ENCODE data around the gene CENPF. TPM values are rescaled to one million over a fixed set of nuclear protein-coding genes. Genes with fewer than 3 reads are reported as not detected.

The CENPF gene
- total RNA-seq, 4 donors from 2014 or later = 0.32 to 1.2 (median 0.99) TPM

DNA sequence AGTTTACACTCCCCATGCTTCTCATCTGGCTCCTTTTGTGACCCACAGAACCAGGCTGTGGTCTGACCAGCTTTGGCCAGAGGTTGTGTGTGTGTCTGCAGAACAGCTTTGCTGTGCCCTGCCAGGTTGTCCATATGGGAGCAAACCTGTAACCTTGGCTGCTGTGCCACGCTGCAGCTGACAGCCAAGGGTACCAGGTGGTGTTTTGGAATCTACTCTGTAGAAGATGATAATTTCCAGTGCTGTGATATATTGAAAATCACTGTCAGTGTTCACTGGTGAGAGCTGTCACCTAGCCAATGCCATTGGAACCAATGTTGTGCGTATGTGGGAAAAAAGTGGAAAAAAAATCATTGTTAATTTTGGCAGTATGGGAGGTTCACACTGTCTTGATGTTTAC is 18.2 kb downstream of the CENPF start:
- no peak for DNase-seq (ENCODE audit: extremely low spot score)
- Histone ChIP-seq H3K36me3 (no peaks in the 10 kb centered on the region), H3K27me3 (no peaks in the 10 kb centered on the region), H3K27ac (replicated peaks in 1 of 4) (no peak overlapping the region), H3K4me1 (no peaks in the 10 kb centered on the region), H3K4me3 (no peak overlapping the region), H3K9me3 (peaks cover 0 to 4% (median 0%) of the 10 kb centered on the region in 4 donors)
- TF ChIP-seq, protein P1, sequence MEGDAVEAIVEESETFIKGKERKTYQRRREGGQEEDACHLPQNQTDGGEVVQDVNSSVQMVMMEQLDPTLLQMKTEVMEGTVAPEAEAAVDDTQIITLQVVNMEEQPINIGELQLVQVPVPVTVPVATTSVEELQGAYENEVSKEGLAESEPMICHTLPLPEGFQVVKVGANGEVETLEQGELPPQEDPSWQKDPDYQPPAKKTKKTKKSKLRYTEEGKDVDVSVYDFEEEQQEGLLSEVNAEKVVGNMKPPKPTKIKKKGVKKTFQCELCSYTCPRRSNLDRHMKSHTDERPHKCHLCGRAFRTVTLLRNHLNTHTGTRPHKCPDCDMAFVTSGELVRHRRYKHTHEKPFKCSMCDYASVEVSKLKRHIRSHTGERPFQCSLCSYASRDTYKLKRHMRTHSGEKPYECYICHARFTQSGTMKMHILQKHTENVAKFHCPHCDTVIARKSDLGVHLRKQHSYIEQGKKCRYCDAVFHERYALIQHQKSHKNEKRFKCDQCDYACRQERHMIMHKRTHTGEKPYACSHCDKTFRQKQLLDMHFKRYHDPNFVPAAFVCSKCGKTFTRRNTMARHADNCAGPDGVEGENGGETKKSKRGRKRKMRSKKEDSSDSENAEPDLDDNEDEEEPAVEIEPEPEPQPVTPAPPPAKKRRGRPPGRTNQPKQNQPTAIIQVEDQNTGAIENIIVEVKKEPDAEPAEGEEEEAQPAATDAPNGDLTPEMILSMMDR (IDR thresholded peaks at IDR 0.05) = no peak
- TF ChIP-seq EP300 (IDR thresholded peaks at IDR 0.05) (no peak), POLR2AphosphoS5 (IDR thresholded peaks at IDR 0.05) (no peak), POLR2A (IDR thresholded peaks at IDR 0.05; ENCODE audit: low read depth) (no peak)
- intact Hi-C loops (cut with DNase I) = no loop called here
- 97% methylated on average over 2 of the region's 2 CpGs for WGBS

DNA sequence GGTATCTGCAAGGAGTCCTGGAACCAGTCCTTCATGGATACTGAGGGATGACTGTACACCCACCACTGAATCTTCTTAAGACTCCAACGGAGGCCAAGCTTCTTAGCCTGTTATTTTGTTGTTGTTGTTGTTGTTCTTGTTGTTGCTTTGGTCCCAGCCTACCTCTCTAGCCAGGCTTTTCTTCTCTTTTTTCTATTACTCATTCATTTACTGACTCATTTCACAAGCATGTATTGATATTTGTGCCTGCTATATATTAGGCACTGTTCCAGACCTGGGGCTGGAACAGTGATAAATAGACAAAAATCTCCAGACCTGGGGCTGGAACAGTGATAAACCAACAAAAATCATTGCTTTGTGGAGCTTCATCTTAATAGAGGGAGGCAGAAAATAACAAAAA is 20.4 kb downstream of the CENPF start:
- Histone ChIP-seq H3K9me3 (peaks cover 0 to 4% (median 0%) of the 10 kb centered on the region in 4 donors), H3K4me3 (no peak overlapping the region), H3K4me1 (no peaks in the 10 kb centered on the region), H3K36me3 (no peaks in the 10 kb centered on the region), H3K27me3 (no peaks in the 10 kb centered on the region), H3K27ac (replicated peaks in 1 of 4) (no peak overlapping the region)
- 84% methylated on average over 1 of the region's 1 CpG for WGBS
- DNase-seq (ENCODE audit: extremely low spot score) = no peak
- no peak for TF ChIP-seq POLR2AphosphoS5 (IDR thresholded peaks at IDR 0.05)
- TF ChIP-seq, protein P1 (IDR thresholded peaks at IDR 0.05) = no peak
- TF ChIP-seq POLR2A (IDR thresholded peaks at IDR 0.05; ENCODE audit: low read depth) = no peak
- TF ChIP-seq EP300 (IDR thresholded peaks at IDR 0.05) = no peak
- intact Hi-C loops (cut with DNase I) = no loop called here

DNA sequence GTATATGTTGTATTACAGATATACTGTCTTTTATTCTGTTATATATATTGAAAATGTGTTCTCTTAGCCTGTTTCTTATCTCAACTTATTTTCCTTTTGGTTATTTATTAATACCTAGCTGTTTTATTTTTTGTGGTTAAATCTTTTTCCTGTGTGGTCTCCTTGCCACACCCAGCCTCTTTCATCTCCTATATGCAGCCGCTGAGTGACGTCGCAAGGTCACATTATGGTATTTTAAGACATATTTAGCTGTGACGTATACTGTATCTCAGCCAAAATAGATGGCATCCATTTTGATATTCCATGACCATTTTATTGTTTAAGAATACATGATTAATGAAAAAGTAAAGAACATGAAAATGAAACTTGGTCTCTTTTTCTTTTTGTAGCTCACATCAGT is 29.1 kb downstream of the CENPF start:
- Histone ChIP-seq H3K4me3 (no peak overlapping the region), H3K27me3 (no peaks in the 10 kb centered on the region), H3K9me3 (no peaks in the 10 kb centered on the region), H3K36me3 (no peaks in the 10 kb centered on the region), H3K27ac (replicated peaks in 1 of 4) (no peak overlapping the region), H3K4me1 (no peaks in the 10 kb centered on the region)
- DNase-seq (ENCODE audit: extremely low spot score) = no peak
- TF ChIP-seq POLR2AphosphoS5 (IDR thresholded peaks at IDR 0.05) (no peak), EP300 (IDR thresholded peaks at IDR 0.05) (no peak), POLR2A (IDR thresholded peaks at IDR 0.05; ENCODE audit: low read depth) (no peak)
- TF ChIP-seq, protein P1 (IDR thresholded peaks at IDR 0.05) = no peak
- WGBS = 95% methylated on average over 4 of the region's 4 CpGs
- intact Hi-C loops (cut with DNase I) = loop anchor here (5.0 kb wide), 1 partner anchor 895 kb away; no protein-coding TSS in a partner anchor

DNA sequence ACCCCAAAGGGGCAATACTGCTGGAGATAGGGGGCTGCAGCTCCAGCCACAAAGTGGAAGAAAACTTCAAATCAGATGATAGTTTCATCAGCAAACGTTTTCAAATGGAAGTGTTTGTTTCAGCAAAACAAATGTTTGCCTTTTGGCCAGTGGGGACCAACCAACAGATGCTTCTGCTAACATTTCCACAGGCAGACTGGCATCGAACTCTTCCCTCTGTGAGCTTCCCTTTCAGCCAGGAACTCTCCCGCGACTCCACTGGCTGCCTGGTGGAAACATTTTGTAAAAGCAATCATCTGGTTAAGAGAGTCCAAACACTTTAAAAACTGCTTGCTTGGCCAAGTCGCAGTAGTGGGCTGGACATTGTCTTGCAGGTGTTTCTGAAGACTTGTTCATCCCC is 30.7 kb downstream of the CENPF start:
- Histone ChIP-seq H3K4me1 (no peaks in the 10 kb centered on the region), H3K36me3 (no peaks in the 10 kb centered on the region), H3K27me3 (no peaks in the 10 kb centered on the region), H3K27ac (replicated peaks in 1 of 4) (no peak overlapping the region), H3K4me3 (no peak overlapping the region), H3K9me3 (no peaks in the 10 kb centered on the region)
- TF ChIP-seq POLR2A (IDR thresholded peaks at IDR 0.05; ENCODE audit: low read depth) = no peak
- 78% methylated on average over 5 of the region's 5 CpGs for WGBS
- DNase-seq (ENCODE audit: extremely low spot score) = no peak
- intact Hi-C loops (cut with DNase I) = loop anchor here (5.0 kb wide), 1 partner anchor 894 kb away; no protein-coding TSS in a partner anchor

DNA sequence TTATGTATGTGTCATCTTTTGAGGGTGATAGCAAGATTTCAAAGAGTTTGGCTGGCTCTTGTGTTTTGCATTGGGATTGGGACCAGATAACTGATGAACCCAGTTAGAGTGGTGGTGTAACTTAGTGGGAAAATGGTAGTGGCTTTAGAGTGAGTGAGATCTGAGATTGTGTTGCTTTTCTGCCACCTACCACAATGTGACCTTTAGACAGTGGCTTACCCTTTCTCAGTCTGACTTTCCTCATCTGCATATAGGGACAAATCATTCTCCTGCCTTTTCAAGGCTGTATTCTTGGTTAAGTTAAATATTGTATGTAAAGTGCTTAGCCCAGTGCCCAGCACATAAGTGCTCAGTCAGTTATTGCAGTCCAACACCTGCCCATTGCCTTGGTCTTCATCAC is 31.3 kb downstream of the CENPF start:
- H3K4me3 ChIP-seq = no peak overlapping the region
- TF ChIP-seq EP300 (IDR thresholded peaks at IDR 0.05) = no peak
- TF ChIP-seq, protein P1 (IDR thresholded peaks at IDR 0.05) = no peak

More for the DNA sequence above, 31.3 kb downstream of the CENPF start:
- Histone ChIP-seq H3K36me3 (no peaks in the 10 kb centered on the region), H3K4me1 (no peaks in the 10 kb centered on the region), H3K9me3 (no peaks in the 10 kb centered on the region), H3K27ac (replicated peaks in 1 of 4) (no peak overlapping the region), H3K27me3 (no peaks in the 10 kb centered on the region)
- intact Hi-C loops (cut with DNase I) = loop anchor here (5.0 kb wide), 1 partner anchor 893 kb away; no protein-coding TSS in a partner anchor
- DNase-seq (ENCODE audit: extremely low spot score) = no peak

All from esophagus muscularis mucosa (tissue), 4 donors.